IPS-NIHi11 (cell line): ENCODE results near the gene NSMCE1.

Experiments
- DNase-seq: peaks from one replicate; pipeline ENCODE4 v3.0.0; 2012; ENCODE audit warnings: mixed read lengths, low spot score

Gene NSMCE1

DNA sequence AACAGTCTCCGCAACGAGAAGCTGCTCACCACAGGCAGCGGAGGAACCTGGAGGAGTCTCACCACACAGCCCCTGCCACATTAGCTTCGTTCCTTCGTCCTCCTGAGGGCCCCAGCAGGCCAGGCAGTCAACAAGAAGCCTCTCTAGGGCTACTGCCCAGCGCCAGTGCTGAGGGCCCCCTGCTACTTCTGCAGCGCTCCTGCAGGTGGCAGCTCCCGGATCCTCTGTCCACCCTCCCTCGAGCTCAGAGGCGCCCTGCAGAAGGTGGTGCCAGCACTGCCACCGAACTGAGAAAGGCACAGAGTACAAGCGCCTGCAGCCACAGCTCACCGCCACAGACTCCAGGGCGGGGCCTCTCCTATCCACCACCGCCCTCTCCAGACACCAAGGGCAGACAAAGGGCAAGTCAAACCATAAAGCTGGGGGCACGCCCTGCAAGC lies 38.0 kb downstream of the NSMCE1 start:
- DNase-seq: no peak

DNA sequence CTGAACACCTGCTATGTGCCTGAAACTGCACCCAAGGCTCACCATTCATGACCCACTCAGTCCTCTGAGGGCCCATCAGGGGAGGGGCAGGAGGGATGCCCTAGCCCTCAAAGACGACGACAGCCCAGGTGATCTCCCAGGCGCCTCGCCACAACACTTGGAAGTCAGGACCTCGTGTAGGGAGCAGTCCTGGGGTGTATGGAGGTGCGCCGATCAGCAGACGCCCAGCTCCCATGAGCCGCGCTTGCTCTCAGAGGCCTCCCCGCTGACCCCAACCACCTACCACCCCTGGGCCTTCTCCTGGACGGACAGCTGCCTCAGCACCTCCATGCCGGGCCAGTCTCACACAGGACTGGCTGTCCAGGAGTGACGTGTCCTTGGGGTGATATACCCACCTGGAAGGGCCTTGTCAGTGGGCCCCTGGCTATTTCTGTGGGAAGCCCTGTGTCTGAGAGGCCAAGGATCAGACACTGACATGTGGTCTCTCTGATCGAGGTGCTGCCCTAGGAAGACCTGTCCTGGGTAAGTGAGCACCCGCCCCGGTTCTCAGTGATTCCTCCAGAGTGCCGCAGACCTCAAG lies 38.6 kb downstream of the NSMCE1 start:
- DNase-seq: no peak

DNA sequence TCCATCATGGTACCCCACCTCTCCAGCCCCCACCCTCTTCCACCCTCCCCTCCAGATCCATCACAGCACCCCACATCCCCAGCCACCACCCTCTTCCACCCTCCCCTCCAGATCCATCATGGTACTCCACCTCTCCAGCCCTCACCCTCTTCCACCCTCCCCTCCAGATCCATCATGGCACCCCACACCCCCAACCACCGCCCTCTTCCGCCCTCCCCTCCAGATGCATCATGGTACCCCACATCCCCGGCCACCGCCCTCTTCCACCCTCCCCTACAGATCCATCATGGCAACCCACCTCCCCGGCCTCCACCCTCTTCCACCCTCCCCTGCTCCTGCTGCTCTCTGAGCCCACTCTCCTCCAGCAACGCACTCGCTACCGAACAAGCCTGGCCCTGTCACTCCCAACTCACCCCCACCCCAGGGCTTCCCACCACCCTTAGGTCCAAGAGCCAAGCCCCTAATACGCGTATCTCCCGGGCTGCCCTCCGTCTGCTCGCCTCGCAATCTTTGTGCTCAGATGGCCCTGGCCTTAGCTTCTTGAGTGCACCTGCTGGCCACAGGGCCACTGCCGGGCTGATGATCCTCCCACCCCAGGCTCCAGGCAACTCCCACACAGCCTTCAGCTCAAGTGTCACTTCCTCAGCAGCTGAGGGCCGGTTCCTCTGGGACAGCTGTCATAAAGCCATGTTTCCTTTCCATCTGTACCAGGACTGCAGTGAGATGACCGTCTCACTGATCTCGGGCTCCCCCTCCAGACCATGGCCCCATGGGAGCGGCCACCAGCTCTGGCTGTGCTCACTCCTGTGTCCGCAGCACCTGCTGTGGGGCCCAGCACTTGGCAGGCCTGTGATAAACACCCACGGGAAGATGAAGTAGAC lies 39.7 kb downstream of the NSMCE1 start:
- no peak for DNase-seq

DNA sequence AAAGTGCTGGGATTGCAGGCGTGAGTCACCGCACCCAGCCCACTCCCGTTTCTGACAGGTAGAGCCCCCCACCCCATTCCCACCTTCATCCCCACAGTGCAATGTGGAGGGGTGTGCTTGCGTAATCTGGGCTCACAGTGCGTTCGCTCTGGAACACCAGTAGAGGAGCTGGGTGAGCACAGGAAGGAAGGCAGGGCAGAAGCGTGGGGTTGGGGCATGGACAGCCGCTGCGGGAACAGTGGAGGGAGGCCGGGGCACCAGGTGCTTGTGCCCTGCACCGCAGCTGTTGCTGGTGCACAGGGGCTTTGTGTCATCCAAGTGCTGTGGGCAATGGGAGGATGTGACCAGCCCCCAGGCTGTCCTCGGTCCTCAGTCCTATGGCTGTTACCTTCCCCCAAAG lies 40.5 kb downstream of the NSMCE1 start:
- DNase-seq: no peak

DNA sequence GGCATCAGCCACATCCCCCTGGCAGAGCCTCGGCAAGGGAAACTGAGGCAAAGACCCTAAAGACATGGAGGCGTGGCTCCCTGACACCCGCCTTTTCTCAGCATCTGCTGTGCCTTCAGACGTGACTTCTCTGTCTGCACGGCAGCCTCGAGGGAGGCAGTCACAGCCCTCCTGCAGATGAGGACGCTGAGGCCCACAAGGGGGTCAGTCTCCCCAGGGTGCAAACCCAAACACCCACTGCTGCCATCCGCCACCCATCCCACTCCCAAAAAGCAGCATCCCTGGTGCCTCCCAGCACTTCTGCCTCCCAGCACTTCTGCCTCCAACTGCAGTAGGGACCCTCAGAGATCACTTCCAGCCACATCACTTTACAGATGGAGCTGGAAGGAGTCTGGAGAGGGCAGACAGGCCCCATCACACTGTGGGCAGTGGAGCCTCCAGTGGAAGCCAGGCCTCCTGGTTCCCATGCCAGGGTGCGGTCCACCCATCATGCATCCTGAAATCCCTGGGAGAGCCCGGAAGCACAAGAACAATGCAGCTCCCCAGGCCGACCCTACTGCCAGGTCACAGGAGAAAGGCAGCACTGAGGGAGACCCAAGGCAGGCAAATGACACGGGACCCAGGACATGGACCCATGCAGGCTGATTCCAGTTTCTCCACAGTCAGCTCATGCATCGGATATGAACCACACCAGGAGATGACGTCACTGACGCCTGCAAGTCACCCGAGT lies 41.4 kb downstream of the NSMCE1 start:
- DNase-seq: no peak

DNA sequence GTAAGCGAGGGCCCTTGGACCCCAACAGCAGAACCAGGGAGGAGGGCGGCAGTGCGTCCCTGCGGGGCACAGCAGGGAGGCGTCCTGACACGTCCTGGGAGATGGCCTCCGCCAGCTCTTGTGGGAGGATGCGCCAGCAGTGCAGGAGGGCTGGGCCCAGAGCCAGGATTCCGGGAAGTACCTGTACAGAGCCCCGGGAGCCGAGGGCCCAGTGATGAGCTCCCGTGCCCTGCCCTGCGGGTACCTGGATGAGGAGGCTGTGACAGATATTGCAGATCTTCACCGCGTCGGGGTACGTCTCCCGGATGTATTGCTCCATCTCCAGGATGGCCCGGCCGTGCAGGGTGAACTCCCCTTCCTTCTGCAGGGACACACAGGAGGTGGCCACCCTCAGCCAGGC lies 42.1 kb downstream of the NSMCE1 start:
- DNase-seq: no peak

DNA sequence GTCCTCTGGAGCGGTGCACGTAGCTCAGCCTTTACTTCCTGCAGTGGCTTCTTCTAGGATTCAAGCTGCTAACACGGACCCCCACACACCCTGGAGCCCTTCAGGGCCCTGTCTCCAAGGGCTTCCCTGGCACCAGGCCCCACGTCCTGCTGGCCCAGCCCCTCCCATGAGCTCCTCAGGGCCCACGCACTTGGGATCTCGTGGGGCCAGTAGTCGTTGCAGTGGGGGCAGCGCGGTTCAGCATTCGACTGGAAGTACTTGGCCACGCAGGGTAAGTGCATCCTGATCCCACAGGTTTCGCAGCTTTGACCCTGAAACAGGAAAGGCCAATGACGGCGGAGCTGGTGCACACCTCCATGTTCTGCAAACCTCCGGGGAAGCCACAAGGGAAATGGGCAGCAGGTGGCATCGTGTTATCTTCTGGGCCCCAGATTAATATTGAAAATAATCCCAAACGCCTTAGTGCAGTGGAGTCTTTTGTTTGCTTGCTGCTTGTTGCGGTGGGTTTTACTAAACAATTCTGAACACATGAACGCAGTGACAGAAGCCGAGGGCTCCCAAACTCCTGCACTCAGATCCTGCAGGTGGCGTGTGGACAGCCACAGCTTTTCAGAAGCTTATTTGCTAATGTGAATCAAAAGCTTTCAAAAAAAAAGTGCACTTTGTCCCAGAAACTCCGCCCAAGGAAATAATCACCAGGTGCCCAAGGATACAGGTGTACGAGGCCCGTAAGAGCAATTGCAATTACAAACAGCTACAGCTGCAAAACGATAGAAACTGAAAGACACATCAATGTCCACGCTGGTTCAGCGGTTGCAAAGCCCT lies 42.8 kb downstream of the NSMCE1 start:
- no peak for DNase-seq

DNA sequence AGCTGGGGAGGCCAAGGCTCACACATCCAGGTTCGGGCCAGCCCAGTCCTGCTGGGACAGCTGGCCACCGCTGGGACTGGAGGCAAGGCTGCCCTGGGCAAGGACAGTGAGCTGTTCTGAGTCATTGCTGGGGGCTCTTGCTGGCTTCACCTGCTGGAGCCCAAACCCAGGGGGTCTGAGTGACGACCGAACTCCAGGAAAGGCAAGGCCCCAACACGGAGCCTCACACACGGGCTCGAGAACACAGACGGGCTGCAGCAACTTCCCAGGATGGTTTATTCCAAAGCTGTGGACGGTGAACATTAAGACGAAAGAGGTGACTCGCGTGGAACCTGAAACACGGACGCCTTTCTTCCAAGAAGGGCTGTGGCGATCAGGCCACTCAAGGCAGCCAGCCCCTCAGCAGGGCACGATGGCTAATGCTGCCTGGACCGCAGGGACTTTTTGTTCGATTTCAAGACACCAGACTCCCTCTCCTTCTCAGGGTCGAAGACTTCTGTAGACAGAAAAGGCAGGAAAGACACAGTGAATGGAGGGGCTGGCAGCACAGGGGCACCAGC lies 43.8 kb downstream of the NSMCE1 start:
- DNase-seq: no peak

DNA sequence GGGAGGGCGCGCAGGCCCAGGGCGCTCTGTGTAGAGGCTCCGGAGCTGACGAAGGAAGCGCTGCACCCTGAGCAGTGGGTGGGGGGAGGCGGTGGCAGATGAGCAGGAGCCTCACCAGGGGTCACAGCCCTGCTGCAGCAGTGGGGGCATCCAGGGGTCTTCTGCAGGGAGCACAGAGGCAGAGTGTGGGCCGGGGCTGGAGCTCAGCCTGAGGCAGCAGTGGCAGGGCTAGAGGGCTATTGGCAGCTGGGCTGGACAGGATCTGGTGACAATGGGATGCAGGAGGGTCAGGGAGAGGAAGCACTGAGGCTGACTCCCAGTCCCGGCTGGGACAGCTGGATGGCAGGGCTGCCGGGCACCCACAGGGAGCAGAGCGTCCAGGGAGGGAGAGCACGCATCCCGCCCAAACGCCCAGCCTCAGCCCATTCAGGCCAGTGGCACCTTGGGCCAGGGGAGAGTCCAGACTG lies 44.3 kb downstream of the NSMCE1 start:
- DNase-seq: no peak

DNA sequence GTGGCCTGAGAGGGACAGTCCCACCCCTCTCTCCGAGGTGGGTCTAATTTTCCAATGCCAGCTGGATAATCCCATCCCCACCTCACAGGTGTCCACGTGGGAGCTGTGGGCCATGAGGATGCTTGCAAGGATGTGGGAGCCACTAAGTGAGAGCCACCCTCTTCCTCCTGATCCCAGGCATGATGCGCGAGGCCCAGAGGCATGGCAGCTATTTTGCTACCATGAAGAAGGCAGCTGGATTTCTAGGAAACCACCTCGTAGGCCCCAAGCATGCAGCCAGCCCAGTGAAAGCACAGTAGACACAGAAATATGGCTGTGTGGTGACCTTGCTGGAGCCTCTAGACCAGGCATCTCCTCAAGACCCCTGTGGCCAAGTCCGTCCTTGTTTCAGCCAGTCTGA lies 44.9 kb downstream of the NSMCE1 start:
- no peak for DNase-seq

DNA sequence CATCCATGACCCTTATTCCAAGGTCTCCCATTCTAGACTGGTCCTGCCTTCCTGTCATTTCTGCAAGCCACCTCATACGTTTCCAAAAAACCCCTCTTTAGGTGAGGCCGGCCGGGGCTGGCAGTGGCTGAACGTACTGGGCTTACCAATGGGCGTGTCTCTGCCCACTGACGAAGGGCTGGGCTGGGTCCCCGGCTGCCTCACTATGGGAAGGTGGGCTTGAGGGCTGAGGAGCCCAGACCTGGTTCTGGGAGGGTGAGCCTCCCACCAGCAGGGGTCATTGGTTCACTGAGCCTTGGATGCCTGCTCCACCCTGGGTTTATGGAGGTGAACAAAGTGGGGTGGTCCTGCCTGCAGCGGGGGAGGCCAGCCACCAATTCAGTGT lies 45.4 kb downstream of the NSMCE1 start:
- DNase-seq: no peak

DNA sequence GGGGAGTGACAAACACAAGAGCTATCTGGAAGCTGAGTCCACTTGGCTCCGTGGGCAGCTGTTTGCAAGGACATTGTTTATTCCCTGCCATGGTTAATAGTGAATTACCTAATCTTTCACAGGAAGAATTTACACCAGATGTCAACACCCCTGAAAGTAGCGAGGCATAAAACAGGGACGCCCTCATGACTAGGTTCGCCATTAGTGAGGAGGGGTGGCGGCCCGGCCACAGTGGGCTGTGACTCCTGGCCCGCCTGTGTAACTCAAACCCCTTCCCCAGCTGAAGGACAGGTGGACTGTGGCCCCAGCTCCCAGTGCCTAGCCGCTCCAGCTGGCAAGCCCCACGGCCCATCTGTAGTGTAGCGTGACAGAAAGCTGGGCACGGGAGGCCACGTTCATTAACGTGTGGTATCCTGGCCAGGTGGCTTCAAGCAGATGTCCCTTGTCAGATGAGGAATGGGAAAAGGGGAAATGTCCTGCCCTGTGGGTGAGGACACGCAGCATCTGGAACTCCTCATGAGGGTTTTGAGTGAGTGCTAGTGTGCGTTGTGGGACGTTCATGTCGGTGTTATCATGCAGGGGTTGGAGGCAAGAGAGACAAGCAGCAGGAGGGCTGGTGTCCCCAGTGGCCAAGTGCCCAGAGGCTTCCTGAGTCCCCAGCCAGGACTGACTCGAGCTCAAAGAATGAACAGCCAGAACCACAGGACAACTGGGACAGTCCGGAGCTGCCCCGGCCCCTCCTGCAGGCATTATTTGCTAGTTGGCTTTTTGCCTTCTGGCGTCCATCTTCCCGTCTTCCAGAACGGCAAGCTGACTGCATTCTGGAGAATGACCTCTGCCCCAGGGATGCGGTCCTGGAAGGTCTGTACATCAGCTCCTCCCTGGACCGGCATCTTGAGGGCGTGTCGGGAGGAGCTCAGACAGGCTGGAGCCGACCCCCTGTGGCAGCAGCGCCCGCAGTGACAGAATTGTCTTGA lies 46.0 kb downstream of the NSMCE1 start:
- DNase-seq: no peak

DNA sequence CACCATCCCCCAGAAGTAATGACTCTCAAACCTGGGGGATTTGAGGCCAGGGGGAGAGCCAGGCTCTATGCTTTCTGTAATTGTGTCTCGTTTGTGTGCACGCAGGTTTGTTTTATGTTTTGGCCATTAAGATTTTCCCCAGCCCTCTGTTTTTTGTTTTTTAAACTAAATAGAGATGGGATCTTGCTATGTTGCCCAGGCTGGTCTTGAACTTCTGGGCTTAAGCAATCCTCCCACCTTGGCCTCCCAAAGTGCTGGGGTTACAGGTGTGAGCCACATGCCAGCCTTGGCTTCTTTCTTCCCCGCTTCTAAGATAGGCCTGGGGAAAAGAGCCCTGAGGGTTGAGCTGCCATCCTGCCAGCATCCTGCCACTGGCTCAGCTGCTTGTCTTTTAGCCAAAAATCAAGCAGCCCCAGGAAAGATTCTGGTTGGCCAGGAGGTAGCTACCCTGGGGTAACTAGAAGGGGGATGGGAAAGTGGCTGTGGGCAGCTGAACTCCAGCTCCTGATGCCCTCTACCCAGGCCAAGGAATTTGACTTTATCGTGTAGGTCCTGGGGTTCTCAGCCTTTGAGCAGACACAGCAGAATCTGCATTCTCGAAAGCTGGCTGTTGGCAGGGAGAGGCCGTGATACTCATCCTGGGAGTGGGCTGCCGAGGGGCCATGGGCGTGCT lies 46.9 kb downstream of the NSMCE1 start:
- no peak for DNase-seq

DNA sequence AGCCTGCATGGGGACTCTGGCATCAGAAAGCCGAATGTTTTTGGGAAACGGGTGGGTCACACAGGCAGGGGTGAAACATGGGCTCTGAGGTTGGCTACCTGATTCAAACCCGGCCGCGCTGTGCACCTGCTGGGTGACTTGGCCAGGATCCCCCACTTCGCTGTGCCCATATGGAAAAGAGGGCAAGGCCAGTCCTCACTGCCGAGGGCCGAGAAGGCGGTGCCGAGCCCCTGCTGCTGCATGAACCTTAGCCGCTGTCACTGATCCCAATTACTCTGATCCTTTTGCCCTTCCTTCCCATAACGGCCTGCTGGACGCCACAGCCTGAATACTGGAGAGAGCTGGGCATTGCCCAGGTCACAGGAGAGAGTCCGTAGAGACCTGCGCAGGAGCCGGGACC lies 47.6 kb downstream of the NSMCE1 start:
- no peak for DNase-seq

DNA sequence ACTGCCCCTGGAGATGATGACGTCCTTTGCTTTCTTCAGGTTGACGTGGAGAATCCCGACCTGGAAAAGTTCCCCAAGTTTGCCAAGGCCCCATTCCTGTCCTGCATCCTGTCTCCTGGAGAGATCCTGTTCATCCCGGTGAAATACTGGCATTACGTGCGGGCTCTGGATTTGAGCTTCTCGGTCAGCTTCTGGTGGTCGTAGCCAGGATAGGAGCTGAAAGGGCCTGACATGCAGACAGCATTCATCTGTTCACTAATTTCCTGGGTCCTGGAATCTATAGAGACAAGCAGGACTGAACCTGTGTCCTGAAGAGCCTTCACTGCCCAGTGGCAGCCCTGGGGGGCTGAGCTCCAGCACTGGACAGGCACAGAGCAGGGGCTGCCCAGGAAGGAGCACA lies 48.0 kb downstream of the NSMCE1 start:
- DNase-seq: no peak

DNA sequence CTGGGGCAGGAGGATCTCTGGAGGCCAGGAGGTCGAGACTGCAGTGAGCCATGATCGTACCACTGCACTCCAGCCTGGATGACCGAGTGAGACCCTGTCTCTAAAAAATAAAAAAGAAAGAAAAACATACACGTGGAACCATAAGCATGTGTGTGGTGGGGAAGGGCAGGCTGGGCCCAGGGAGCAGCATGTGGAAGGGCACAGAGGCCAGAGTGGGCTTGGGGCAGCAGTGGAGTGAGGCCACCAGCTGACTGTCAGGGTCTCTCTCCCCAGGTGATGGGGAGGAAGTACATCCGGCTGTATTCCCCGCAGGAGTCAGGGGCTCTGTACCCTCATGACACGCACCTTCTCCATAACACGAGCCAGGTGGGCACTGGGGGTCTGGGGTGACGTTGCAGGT lies 48.5 kb downstream of the NSMCE1 start:
- no peak for DNase-seq

DNA sequence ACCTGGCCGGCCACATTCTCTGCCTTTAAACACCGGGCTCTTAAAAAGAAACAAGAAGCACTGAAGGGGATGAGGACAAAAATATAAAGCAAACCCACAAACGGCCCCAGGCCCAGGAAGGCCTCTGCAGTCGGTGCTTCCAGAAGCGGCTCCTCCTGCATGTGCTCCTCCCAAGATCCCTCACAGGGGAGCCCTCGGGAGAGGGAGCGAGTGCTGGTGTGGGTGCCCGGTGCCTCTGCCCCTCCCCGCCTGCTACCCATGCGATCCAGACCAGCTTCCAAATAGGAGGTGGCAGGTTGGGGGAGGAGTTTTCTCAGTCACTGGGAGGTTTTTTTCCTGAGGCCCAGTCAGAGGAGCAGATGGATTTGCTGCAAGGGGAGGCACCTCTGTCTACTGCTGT lies 49.4 kb downstream of the NSMCE1 start:
- DNase-seq: no peak

DNA sequence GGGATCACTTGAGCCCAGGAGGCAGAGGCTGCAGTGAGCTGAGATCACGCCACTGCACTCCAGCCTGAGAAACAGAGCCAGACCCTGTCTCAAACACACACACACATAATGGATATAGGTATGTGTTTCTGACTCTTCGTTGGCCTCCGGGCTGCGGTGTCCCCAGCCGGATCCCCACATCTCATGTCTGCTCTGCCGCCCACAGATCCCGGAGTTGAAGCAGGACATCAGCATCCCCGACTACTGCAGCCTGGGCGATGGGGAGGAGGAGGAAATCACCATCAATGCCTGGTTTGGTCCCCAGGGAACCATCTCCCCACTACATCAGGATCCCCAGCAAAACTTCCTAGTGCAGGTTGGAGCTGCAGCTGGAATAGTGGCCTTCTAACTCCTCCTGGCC lies 49.8 kb downstream of the NSMCE1 start:
- no peak for DNase-seq

DNA sequence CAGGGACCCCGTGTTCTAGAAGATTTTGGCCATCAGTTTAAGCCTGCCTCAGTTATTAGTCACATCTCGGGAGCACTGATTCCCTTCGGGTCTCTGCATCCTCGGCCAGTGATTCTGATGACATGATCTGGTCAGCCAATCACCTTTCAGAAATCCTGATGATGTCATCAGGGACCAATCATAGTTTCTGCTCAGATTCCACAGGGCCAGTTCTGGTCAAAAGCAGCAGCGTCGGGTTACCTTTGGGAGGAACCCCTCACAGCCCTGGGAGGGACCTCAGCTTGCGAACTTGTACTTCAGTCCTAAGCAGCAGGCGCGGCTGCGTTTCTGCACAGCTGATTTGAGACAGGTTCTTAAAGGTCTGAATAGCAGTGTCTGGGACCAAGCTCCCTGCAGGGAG lies 51.3 kb downstream of the NSMCE1 start:
- peak; percentile 91 for DNase-seq

DNA sequence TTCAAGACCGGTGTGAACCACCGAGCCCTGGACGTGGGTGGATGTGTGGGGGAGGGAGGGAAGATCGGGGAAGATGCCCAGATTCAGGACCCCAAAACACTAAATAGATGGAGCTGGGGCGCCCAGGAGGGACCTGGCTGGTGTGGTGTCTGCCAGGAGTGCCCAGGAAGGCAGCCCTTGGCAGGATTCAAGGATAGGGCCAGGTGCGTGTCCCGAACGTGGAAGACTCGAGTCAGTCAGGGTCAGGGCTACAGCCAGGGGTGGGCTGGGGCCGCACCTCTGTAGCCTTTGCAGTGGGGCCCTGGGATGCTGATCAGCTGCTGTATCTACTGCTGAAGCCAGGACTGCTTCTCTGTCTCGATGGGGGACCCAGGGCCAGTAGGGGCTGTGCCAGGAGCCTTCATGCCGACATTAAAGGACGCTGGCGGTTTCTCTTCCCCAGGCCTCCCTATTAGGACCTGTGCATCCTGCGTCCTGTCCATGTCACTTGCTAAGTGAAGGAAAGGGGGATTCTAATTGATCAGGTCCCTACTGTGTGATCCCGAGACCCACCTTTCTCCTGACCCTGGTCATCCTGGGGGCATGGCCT lies 52.2 kb downstream of the NSMCE1 start:
- DNase-seq: no peak
